ENCODE data around the gene MS4A7. TPM values are rescaled to one million over a fixed set of nuclear protein-coding genes. Genes with fewer than 3 reads are reported as not detected.

The MS4A7 gene
- polyA plus RNA-seq, 1 of the 3 experiments (the other 2 are of a cell fraction): not detected

GRCh38 chr11:60339356-60339755 is 39.0 kb upstream of the MS4A7 start:
- CTCF ChIA-PET: no interaction called here
- 4% methylated on average over 3 of the region's 3 CpGs for WGBS (ENCODE audit: low lambda C conversion rate)
- TF ChIP-seq ELF1 (IDR thresholded peaks at IDR 0.05) (no peak), SIN3A (IDR thresholded peaks at IDR 0.05; ENCODE audit: borderline replicate concordance, low read depth, low read length) (no peak), EZH2phosphoT487 (IDR thresholded peaks at IDR 0.05; ENCODE audit: borderline replicate concordance, low read depth) (no peak), REST (IDR thresholded peaks at IDR 0.05; ENCODE audit: low read depth, low read length) (no peak), YY1 (IDR thresholded peaks at IDR 0.05; ENCODE audit: low read depth) (no peak), NFIC (IDR thresholded peaks at IDR 0.05; ENCODE audit: borderline replicate concordance) (no peak), FOXJ3 (CRISPR knock-in tag; IDR thresholded peaks at IDR 0.05) (no peak)

GRCh38 chr11:60343094-60343704 is 35.1 kb upstream of the MS4A7 start:
- H3K27ac ChIP-seq (ENCODE audit: low read depth in 2 of 2, low read length in 1 of 2): no peak overlapping the region
- no peaks in the 10 kb centered on the region for H4K20me1 ChIP-seq (ENCODE audit: insufficient read depth)
- no peak overlapping the region for H3K9ac ChIP-seq
- H3K9me2 ChIP-seq: no peaks in the 10 kb centered on the region
- H3K9me3 ChIP-seq: no peaks in the 10 kb centered on the region
- H3F3A ChIP-seq (replicated peaks; ENCODE audit: insufficient read depth): no peaks in the 10 kb centered on the region
- no peak overlapping the region for H2AFZ ChIP-seq (ENCODE audit: low read depth)
- no peak overlapping the region for H3K4me3 ChIP-seq (ENCODE audit: low read depth in 2 of 2, low read length in 1 of 2)
- no peak for DNase-seq
- TF ChIP-seq CTCF (IDR thresholded peaks at IDR 0.05): peak; percentile 76
- no peak for TF ChIP-seq MXI1 (IDR thresholded peaks at IDR 0.05; ENCODE audit: low read depth, low read length)
- TF ChIP-seq RAD21 (IDR thresholded peaks at IDR 0.05; ENCODE audit: low read length): 0 out of 2 replicates have a peak, but pooled peaks have one; percentile 4
- no peak overlapping the region for H3K4me2 ChIP-seq
- ChIA-PET POLR2A (no interaction called here), CTCF (interaction anchor here (0.8 to 2.9 kb wide), 6 partner anchors 9 to 56 kb away, joined by 3 to 17 read pairs (median 4); no protein-coding TSS in a partner anchor)
- 37% methylated on average over 10 of the region's 10 CpGs for WGBS (ENCODE audit: low lambda C conversion rate)
- H3K79me2 ChIP-seq (ENCODE audit: insufficient read depth): no peaks in the 10 kb centered on the region
- no peaks in the 10 kb centered on the region; the same call in 1 of the 2 replicates for H3K27me3 ChIP-seq (ENCODE audit: insufficient read depth)
- H3K4me1 ChIP-seq (ENCODE audit: control insufficient read depth in 1 of 2, insufficient read depth in 2 of 2, low read depth in 1 of 2, low read length in 1 of 2): no peaks in the 10 kb centered on the region
- H3K36me3 ChIP-seq (replicated peaks in 1 of 2; ENCODE audit: control insufficient read depth in 1 of 2, insufficient read depth in 2 of 2, low read length in 1 of 2): no peaks in the 10 kb centered on the region

More at GRCh38 chr11:60339356-60339755, 39.0 kb upstream of the MS4A7 start:
- no peak overlapping the region for H3K4me2 ChIP-seq
- no peaks in the 10 kb centered on the region for H3K9me3 ChIP-seq
- no peak overlapping the region for H3K4me3 ChIP-seq (ENCODE audit: low read depth in 2 of 2, low read length in 1 of 2)
- no peak for DNase-seq
- no peaks in the 10 kb centered on the region for H4K20me1 ChIP-seq (ENCODE audit: insufficient read depth)
- no peaks in the 10 kb centered on the region for H3F3A ChIP-seq (replicated peaks; ENCODE audit: insufficient read depth)
- H3K4me1 ChIP-seq (ENCODE audit: control insufficient read depth in 1 of 2, insufficient read depth in 2 of 2, low read depth in 1 of 2, low read length in 1 of 2): no peaks in the 10 kb centered on the region
- no peaks in the 10 kb centered on the region for H3K79me2 ChIP-seq (ENCODE audit: insufficient read depth)
- no peaks in the 10 kb centered on the region for H3K27me3 ChIP-seq (ENCODE audit: insufficient read depth)
- POLR2A ChIA-PET: no interaction called here
- no peak overlapping the region for H3K9ac ChIP-seq
- H3K27ac ChIP-seq (ENCODE audit: low read depth in 2 of 2, low read length in 1 of 2): no peak overlapping the region
- H3K36me3 ChIP-seq (replicated peaks in 1 of 2; ENCODE audit: control insufficient read depth in 1 of 2, insufficient read depth in 2 of 2, low read length in 1 of 2): no peaks in the 10 kb centered on the region
- no peak overlapping the region for H2AFZ ChIP-seq (ENCODE audit: low read depth)
- no peaks in the 10 kb centered on the region for H3K9me2 ChIP-seq
